ENCODE data around the gene BCL7A.
A peak's percentile ranks its signal among the peaks of the same experiment; 100 is the strongest.

Gene BCL7A

DNA sequence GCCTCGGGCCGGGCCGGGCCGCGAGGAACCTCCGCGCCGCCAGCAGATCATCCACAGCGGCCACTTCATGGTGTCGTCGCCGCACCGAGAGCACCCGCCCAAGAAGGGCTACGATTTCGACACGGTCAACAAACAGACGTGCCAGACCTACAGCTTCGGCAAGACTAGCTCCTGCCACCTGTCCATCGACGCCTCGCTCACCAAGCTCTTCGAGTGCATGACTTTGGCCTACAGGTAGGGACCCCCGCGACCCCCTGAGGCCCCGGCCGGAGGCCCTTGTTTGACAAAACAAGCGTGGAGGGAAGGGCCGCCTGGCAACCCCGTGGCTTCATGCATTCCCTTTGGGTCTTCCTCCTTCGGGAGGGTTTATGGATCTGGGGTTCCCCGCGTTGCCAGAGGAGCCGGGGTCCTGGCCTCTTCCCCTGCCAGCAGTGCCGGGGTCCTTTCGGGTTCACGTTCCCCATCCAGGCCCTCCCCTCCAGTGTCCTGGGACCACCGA, 57.4 kb downstream of the BCL7A start:
- DNase-seq (ENCODE audit: low read depth): no peak

- no peak for DNase-seq (ENCODE audit: low read depth)
These were observed 57.9 kb downstream of the BCL7A start for GRCh38 chr12:122079532-122080081.

GRCh38 chr12:122080149-122081082, 58.7 kb downstream of the BCL7A start:
- DNase-seq (ENCODE audit: low read depth): peak; percentile 80

- DNase-seq (ENCODE audit: low read depth): peak; percentile 62
These were observed 59.5 kb downstream of the BCL7A start for GRCh38 chr12:122081083-122081696.

GRCh38 chr12:122081697-122082221, 60.1 kb downstream of the BCL7A start:
- peak; percentile 66 for DNase-seq (ENCODE audit: low read depth)

- DNase-seq (ENCODE audit: low read depth): no peak
These were observed 61.1 kb downstream of the BCL7A start for GRCh38 chr12:122082621-122083356.

- DNase-seq (ENCODE audit: low read depth): no peak
These were observed 63.2 kb downstream of the BCL7A start for GRCh38 chr12:122084857-122085405.

- DNase-seq (ENCODE audit: low read depth): no peak
These were observed 63.9 kb downstream of the BCL7A start for GRCh38 chr12:122085591-122085990.

DNA sequence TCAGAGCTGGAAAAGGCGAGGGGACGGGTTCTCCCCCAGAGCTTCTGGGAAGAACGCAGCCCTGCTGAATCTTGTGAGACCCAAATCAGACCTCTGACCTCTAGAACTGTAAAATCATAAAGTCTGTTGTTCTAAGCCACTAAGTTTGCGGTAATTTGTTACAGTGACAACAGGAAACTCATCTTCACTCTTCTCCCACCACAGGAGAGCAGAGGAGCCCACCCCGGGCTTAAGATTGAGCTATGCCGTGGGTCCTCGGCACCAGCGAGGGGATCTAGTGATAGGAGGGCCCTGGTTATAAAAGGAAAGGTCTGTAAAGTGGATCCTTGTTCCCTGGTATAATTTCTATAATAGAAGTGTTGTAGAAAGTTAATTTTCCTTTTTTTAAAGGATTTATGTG, 64.4 kb downstream of the BCL7A start:
- no peak for DNase-seq (ENCODE audit: low read depth)

GRCh38 chr12:122086641-122087285, 65.1 kb downstream of the BCL7A start:
- DNase-seq (ENCODE audit: low read depth): no peak

- no peak for DNase-seq (ENCODE audit: low read depth)
These were observed 65.9 kb downstream of the BCL7A start for GRCh38 chr12:122087431-122088178.

GRCh38 chr12:122088179-122088810, 66.6 kb downstream of the BCL7A start:
- no peak for DNase-seq (ENCODE audit: low read depth)

GRCh38 chr12:122089077-122089476, 67.4 kb downstream of the BCL7A start:
- DNase-seq (ENCODE audit: low read depth): no peak

- DNase-seq (ENCODE audit: low read depth): peak; percentile 92
These were observed 69.3 kb downstream of the BCL7A start for GRCh38 chr12:122090759-122091515.

- DNase-seq (ENCODE audit: low read depth): no peak
These were observed 71.6 kb downstream of the BCL7A start for GRCh38 chr12:122093098-122093883.

DNA sequence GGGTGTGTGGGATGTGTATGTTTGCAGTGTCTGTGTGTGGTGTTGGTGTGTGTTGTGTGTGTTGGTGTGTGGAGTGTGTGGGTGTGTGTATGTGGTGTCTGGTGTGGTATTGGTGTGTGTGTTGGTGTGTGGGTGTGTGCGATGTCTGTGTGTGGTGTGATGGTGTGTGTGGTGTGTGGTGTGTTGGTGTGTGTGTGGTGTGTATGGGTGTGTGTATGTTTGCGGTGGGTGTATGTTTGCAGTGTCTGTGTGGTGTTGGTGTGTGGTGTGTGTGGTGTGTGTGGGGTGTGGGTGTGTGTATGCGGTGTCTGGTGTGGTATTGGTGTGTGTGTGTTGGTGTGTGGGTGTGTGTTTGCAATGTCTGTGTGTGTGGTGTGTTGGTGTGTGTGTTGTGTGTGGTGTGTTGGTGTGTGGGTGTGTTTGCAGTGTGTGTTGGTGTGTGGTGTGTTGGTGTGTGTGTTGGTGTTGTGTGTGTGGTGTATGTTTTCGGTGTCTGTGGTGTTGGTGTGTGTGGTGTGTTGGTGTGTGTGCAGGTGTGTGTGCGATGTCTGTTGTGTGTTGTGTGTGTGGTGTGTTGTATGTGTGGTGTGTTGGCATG, 72.6 kb downstream of the BCL7A start:
- DNase-seq (ENCODE audit: low read depth): no peak

DNA sequence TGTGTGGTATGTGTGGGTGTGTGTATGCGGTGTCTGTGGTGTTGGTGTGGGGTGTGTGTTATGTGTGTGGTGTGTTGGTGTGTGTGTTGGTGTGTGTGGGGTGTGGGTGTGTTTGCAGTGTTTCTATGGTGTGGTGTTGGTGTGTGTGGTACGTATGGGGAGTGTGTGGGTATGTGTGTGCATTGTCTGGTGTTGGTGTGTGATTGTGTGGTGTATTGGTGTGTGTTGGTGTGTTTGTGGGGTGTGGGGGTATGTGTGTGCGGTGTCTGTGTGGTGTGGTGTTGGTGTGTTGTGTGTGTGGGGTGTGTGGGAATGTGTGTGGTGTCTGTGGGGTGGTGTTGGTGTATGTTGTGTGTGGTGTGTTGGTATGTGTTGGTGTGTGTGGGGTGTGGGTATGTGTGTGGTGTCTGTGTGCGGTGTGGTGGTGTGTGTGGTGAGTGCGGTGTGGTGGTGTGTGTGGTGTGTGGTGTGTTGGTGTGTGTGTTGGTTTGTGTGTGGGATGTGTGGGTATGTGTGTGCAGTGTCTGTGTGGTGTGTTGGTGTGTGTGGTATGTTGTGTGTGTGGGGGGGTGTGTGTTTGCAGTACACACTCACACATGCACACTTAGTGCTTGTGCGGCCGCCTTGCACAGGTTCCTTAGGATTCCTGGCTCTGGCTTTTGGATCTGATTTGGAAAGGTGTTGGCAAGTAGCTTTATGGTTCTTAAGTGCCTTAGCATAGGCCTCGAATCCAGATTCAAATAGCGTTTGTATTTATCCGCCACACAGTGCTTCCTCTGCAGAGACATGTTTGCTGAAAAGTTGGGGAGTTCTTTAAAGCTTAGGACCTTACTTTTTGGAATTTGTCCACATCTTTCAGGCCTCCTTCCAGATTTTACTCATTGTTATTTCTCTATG, 73.3 kb downstream of the BCL7A start:
- peak; percentile 29 for DNase-seq (ENCODE audit: low read depth)
